HG03442 (cell line): ENCODE data around the gene CACNA2D4.

ENCODE experiments used
- ATAC-seq: cut with Tn5 transposase; IDR thresholded peaks from one replicate; pipeline ENCODE4 v1.9.1; 2021; ENCODE audit warnings: mild to moderate bottlenecking, moderate library complexity; ENCODE audit not compliant: unreplicated experiment

CACNA2D4 gene

DNA sequence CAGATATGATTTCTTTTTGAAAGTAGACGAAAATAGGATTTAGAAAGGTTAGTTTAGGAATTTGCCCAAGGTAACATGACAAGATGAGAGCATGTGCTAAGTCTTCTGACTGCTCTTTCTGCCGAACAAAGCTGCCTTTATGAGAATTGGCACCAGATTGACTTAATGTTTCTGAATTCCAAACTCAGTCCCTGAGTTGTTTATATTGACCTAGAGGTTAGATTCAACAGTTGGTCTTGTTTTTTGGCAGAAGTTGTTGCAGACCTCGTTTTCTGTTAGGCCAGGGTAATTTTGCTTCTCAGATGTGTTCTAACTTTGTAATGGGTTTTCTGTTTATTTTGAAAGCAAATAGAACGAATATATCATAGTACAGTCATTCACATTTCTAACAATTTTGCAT is 159.6 kb downstream of the CACNA2D4 start:
- ATAC-seq: no peak

DNA sequence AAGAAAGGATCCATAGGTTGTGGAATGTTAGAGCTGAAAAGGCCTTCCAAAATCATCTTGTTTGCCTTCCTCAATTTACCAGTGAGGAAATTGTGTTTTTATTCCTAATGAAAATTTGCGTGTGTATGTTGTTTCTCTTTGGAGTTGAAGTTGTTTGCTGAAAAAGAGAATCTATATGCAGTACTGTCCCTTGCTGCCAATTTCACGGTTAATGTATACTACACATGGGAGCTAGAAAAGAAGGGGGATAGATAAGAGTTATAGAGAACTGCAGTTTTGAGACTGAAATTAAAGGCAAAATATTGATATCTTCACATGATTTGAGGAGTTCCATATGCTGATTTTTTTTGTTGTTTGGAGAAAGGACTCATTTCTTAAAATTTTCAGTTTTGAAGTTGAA is 160.1 kb downstream of the CACNA2D4 start:
- no peak for ATAC-seq

GRCh38 chr12:1750300-1750699 is 168.2 kb downstream of the CACNA2D4 start:
- ATAC-seq: no peak

GRCh38 chr12:1749019-1749418 is 169.4 kb downstream of the CACNA2D4 start:
- ATAC-seq: no peak

- no peak for ATAC-seq
Measured at GRCh38 chr12:1747609-1748008, 170.8 kb downstream of the CACNA2D4 start.

DNA sequence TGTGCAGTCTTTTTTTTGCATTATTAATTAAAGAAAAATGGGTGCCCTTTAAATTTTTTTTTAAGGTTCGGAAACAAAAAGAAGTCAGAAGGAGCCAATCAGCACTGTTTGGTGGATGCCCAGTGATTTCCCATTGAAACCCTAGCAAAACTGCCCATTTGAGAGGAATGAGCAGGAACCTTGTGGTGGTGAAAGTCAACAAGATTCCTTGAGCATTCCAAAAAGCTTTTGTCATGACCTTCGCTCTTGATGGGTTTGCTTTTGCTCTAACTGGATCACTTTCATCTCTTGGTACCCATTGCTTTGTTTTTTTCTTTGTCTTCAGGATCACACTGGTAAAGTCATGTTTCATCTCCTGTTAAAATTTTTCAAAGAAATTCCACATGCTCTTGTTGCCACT is 173.5 kb downstream of the CACNA2D4 start:
- ATAC-seq: no peak
